IPS-NIHi7 (cell line): Measurements from ENCODE around the gene PDXDC1.
"Not testable (repeated sequence)": the region's sequence is repeated elsewhere in the genome, so short reads cannot be mapped to it uniquely, and the experiment has no call there.

Experiments used
- DNase-seq: peaks from one replicate; pipeline ENCODE4 v3.0.0; 2012; ENCODE audit warnings: mixed read lengths; ENCODE audit errors: extremely low spot score

The PDXDC1 gene

GRCh38 chr16:15062085-15062810 is 87.4 kb downstream of the PDXDC1 start:
- not testable (repeated sequence) for DNase-seq

GRCh38 chr16:15065961-15066360 is 91.1 kb downstream of the PDXDC1 start:
- not testable (repeated sequence) for DNase-seq

GRCh38 chr16:15066690-15067089 is 91.9 kb downstream of the PDXDC1 start:
- DNase-seq: not testable (repeated sequence)

- not testable (repeated sequence) for DNase-seq
These were observed 96.2 kb downstream of the PDXDC1 start for GRCh38 chr16:15071013-15071412.

GRCh38 chr16:15071916-15072769 is 97.3 kb downstream of the PDXDC1 start:
- DNase-seq: not testable (repeated sequence)

- DNase-seq: no peak
These were observed 98.3 kb downstream of the PDXDC1 start for GRCh38 chr16:15073101-15073500.

GRCh38 chr16:15076161-15076560 is 101.3 kb downstream of the PDXDC1 start:
- DNase-seq: not testable (repeated sequence)

GRCh38 chr16:15080883-15081282 is 106.1 kb downstream of the PDXDC1 start:
- not testable (repeated sequence) for DNase-seq

- not testable (repeated sequence) for DNase-seq
These were observed 108.0 kb downstream of the PDXDC1 start for GRCh38 chr16:15082788-15083187.

GRCh38 chr16:15090663-15091269 is 115.9 kb downstream of the PDXDC1 start:
- not testable (repeated sequence) for DNase-seq

GRCh38 chr16:15093571-15093954 is 118.7 kb downstream of the PDXDC1 start:
- DNase-seq: not testable (repeated sequence)

GRCh38 chr16:15093955-15094827 is 119.4 kb downstream of the PDXDC1 start, which contains the start of gene RRN3:
TSS of gene RRN3 (minus strand) at chr16:15094272. CDS start at chr16:15094233, 39 bp downstream.
- DNase-seq: peak; percentile 91

- not testable (repeated sequence) for DNase-seq
These were observed 121.8 kb downstream of the PDXDC1 start for GRCh38 chr16:15096583-15096972.

GRCh38 chr16:15099366-15099909 is 124.6 kb downstream of the PDXDC1 start:
- DNase-seq: not testable (repeated sequence)

GRCh38 chr16:15100372-15100987 is 125.7 kb downstream of the PDXDC1 start:
- not testable (repeated sequence) for DNase-seq

- not testable (repeated sequence) for DNase-seq
These were observed 153.0 kb downstream of the PDXDC1 start for GRCh38 chr16:15127641-15128425.

GRCh38 chr16:15130256-15130932 is 155.6 kb downstream of the PDXDC1 start:
- not testable (repeated sequence) for DNase-seq

- DNase-seq: not testable (repeated sequence)
These were observed 156.3 kb downstream of the PDXDC1 start for GRCh38 chr16:15130943-15131700.
